ENCODE results near the gene ABLIM1.

DNA sequence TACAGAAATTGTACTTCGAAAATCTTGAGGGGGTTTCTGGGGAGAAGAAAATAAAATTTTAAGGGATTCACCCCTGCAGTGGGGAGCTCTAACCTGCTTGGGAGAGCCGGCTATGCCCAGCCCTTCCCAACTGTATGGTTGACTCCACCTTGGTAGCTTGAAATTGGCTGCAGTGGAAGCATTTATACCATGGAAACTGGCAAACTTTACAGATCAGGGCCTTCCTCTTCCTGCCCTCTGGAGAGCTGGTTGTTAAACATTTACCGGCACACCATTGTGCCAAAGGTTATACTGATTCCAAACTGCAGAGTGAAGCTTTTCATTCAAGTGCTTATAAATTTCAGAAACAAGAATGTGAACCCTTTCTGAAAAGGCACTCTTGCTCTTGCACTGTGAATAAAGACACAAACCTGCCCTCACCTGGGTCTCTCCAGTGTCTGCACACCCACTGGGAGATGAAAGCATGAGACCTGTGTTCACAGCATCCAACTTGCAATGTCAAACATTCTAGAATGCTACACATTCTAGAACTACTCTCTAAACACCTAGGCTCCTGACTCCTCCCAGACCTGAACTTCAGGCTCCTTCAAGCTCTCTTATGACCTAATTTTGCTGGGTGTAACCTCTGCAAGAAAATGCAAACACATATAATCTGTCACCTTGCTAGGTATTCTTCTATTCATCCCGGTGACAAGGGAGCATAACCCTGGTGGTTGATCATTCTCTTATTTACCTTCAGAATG is 44.7 kb downstream of the ABLIM1 start:
- TF ChIP-seq, protein P1, sequence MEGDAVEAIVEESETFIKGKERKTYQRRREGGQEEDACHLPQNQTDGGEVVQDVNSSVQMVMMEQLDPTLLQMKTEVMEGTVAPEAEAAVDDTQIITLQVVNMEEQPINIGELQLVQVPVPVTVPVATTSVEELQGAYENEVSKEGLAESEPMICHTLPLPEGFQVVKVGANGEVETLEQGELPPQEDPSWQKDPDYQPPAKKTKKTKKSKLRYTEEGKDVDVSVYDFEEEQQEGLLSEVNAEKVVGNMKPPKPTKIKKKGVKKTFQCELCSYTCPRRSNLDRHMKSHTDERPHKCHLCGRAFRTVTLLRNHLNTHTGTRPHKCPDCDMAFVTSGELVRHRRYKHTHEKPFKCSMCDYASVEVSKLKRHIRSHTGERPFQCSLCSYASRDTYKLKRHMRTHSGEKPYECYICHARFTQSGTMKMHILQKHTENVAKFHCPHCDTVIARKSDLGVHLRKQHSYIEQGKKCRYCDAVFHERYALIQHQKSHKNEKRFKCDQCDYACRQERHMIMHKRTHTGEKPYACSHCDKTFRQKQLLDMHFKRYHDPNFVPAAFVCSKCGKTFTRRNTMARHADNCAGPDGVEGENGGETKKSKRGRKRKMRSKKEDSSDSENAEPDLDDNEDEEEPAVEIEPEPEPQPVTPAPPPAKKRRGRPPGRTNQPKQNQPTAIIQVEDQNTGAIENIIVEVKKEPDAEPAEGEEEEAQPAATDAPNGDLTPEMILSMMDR (IDR thresholded peaks at IDR 0.05), result no peak
- TF ChIP-seq POLR2A (IDR thresholded peaks at IDR 0.05), result no peak
